ENCODE measurements around the gene WDR41. TPM values are rescaled to one million over a fixed set of nuclear protein-coding genes. Genes with fewer than 3 reads are reported as not detected.
"Not testable (repeated sequence)": the region's sequence is repeated elsewhere in the genome, so short reads cannot be mapped to it uniquely, and the experiment has no call there.

WDR41 gene, protein sequence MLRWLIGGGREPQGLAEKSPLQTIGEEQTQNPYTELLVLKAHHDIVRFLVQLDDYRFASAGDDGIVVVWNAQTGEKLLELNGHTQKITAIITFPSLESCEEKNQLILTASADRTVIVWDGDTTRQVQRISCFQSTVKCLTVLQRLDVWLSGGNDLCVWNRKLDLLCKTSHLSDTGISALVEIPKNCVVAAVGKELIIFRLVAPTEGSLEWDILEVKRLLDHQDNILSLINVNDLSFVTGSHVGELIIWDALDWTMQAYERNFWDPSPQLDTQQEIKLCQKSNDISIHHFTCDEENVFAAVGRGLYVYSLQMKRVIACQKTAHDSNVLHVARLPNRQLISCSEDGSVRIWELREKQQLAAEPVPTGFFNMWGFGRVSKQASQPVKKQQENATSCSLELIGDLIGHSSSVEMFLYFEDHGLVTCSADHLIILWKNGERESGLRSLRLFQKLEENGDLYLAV
- total RNA-seq, result 27.3 TPM
- long read RNA-seq, transcript WDR41-201 (13 exons, 3,958 nt), result major isoform, 21 of 41 reads
- long read RNA-seq, partial matches to known transcripts, result 1 of 41 reads
- long read RNA-seq, other reads (novel, unspliced or antisense), result 18 of 41 reads

DNA sequence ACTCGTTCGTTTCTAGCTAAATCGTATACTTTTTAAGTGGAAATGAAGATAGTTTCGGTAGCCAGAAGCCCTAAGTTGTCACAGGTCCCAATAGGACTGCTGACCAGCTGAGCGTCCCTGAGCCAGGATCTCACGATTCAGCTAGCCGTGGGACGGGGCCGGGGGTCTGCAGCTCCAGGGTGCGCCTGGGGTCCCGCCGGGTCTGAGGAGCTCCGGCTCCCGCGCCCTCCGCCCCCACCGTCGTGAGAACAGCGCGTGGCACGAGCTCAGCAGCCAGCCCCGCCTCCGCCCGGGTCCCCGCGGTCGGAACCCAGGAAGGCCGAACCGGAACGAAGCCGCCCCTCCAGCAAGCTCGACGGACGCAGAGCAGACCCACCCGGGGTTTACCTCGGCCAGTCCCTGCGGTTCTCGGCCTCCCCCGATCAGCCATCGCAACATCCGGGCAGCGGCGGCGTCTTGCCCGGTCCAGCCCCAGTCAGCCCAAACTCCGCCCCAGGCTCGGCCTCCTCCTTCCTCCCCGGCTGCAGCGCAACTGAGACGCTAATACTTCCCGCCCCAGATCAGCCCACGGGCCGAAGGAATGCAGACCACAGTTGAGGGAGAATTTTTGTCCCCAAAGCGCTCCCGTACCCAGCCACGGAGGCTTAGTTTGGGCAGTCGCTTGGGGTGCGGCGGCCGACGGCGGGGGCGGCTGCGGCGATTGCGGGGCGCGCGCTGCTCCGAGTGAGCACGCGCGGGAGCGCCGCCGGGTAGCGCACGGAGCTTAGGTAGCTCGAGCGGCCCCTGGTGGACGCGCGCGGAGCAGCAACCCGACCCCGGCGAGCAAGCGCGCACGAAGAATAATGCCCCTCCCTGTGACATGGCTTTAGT, at the start of gene WDR41:
TSS of gene WDR41 (minus strand) at position 534 of the 870 bp plus-strand sequence. CDS start at position 438, 96 bp downstream.
- intact Hi-C loops (cut with micrococcal nuclease), result no loop called here
- DNase-seq (peak; percentile 96), ATAC-seq (peak; percentile 97)

DNA sequence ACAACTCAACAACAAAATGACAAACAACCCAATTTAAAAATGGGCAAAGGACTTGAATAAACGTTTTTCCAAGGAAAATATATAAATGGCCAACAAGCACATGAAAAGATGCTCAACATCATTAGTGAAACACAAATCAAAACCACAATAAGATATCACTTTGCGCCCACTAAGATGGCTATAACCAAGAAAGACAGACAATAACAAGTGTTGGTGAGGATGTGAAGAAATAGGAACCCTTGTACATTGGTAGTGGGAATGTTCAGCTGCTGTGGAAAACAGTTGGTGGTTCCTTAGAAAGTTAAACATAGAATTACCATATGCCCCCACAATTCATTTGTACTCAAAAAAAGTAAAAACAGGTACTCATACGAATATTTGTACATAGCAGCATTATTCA, 39.2 kb upstream of the WDR41 start:
- DNase-seq (no peak), ATAC-seq (no peak)
- intact Hi-C loops (cut with micrococcal nuclease), result no loop called here

DNA sequence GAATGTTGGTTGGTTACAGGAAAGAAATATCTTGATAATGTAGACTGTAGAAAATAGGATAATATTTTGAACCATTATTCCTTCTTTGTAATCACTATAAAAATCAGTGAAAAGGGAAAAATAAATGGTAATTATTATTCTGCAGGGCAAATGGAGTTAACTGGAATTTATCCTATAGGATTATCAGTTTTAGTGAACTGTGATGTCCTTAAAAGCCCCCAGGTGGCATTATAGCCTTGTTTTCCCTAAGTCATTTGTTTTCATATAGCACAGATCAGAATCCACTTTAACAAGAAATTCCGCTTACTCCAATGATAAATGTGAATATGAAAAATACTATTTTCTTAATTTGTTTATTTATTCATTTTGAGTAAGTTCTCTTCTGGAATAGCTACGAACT, 26.2 kb upstream of the WDR41 start:
- intact Hi-C loops (cut with micrococcal nuclease), result no loop called here
- ATAC-seq, result no peak
- no peak for DNase-seq

DNA sequence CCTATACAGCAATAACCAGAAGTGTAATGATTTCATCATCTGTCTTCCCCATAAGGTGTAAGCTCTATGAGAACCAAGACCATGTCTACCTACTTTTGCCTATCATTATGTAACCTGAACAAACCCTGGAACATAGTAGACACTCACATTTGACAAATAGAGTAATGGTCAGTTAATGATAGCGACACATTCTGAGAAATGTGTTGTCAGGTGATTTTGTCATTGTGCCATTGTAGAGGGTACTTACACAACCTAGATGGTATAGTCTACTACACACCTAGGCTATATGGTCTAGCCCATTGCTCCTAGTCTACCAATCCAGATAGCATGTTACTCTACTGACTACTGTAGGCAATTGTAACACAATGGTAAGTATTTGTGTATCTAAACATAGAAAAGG, 22.3 kb upstream of the WDR41 start:
- DNase-seq (no peak), ATAC-seq (no peak)
- intact Hi-C loops (cut with micrococcal nuclease), result no loop called here

DNA sequence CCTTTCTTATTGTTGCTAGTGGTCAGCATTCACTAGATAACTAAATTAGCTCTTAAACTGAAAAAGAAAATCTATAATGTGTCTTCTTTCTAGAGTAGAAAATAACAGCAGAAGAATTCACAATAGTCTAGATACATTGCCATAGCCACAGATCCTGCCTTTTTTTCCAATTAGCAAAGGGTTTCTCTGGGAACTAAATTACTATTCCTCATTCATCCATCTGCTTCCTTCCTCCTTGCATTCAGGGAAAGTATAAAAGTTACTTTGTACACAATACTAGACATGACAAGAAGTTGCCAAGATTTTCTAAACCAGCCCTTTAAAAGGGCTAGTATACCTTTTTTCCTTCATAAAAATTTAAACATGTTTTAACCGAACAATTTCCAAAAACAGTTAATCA, 21.2 kb upstream of the WDR41 start:
- ATAC-seq (no peak), DNase-seq (no peak)
- intact Hi-C loops (cut with micrococcal nuclease), result no loop called here

DNA sequence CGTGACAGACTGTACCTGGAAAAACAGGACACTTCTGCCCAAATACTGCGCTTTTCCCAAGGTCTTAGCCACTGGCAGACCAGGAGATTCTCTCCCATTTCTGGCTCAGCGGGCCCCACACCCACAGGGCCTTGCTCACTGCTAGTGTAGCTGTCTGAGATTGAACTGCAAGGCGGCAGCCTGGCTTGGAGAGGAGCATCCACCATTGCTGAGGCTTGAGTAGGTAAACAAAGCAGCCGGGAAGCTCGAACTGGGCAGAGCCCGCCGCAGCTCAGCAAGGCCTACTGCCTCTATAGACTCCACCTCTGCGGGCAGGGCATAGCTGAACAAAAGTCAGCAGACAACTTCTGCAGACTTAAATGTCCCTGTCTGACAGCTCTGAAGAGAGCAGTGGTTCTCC, 9.0 kb upstream of the WDR41 start:
- ATAC-seq; DNase-seq; intact Hi-C loops (cut with micrococcal nuclease): not testable (repeated sequence)

DNA sequence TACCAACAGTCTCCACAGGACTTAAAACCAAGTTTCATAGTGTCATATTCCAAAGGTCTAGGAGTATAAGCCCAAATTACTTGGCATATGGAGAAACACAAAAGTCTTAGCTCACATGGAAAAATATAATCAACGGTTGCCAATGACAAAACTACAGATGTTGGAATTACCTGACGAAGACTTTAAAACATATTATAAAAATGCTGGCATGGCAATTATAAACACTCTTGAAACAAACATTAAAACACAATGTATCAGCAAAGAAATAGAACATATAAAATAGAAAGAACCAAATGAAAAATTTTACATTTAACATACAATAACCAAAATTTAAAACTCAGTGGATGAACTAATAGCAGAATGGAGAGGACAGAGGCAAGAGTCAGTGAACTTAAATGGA, 7.9 kb upstream of the WDR41 start:
- no peak for ATAC-seq
- DNase-seq, result no peak
- intact Hi-C loops (cut with micrococcal nuclease), result no loop called here

DNA sequence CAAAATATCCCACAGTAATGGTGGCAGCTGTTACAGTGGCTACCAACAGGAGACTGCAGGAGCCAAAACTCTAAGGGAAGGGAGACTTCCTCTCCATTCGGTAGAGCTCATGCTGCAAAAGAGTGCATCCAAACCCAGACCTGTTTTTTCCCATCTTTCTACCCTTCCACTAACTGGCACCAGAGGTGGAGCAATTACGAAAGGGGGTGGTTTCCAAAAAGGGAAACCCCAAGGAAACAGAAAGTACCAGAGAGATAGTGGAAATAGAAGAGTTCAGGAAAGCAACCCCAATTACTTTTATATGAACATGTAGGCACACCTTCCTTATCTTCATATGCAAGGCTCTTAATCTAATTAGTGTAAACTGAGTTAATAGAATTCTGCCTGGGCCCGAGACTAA, 7.3 kb upstream of the WDR41 start:
- ATAC-seq (no peak), DNase-seq (no peak)
- intact Hi-C loops (cut with micrococcal nuclease), result no loop called here

DNA sequence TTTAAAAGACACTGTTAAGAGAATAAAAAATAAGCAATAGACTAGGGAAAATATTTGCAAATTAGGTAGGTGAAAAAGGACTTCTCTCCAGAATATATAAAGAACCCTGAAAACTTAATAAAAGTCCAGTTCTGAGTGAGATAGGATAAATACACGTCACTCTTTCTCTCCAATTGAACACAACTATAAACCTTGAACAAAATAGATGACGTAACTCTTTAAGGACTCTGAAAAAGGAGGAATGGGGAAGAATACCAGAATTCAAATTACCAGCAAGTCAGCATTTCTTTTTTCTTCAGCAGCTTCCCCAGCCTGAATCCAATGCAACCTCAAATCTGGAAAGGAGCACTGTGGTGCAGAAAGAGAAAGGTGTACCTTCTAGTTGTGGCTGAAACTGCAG, 6.8 kb upstream of the WDR41 start:
- intact Hi-C loops (cut with micrococcal nuclease), result no loop called here
- ATAC-seq (no peak), DNase-seq (no peak)

DNA sequence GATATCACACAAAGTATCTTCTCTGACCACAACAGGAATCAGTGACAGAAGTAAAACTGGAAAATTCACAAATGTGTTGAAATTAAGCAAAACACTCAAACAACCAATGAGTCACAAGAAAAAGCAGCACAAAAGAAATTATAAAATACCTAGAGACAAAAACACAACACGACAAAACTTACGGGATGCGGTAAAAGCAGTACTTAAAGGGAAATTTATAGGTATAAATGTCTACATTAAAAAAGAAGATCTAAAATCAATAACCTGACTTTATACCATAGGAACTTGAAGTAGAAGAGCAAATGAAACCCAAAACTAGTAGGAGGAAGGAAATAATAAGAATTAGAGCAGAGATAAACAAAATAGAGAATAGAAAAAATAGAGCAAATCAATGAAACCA, 2.8 kb upstream of the WDR41 start:
- no peak for ATAC-seq
- no peak for DNase-seq
- intact Hi-C loops (cut with micrococcal nuclease), result no loop called here

DNA sequence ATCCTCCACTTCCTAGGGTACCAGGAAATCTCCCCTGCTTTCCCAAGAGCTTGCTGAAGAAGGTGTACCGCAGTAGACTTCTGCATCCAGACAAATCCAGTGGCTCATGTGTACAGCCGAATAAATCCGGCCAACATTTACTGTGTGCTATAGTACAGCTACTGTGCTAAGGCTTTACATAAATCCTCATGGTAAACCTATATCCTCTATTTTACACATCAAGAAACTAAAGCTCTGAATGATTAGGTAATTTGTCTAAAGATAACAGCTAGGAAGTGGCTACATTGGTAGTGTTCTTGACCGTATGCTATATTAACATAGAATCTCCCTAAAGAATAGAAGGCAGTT, 511 bp upstream of the WDR41 start:
- intact Hi-C loops (cut with micrococcal nuclease), result no loop called here
- ATAC-seq (no peak), DNase-seq (no peak)

DNA sequence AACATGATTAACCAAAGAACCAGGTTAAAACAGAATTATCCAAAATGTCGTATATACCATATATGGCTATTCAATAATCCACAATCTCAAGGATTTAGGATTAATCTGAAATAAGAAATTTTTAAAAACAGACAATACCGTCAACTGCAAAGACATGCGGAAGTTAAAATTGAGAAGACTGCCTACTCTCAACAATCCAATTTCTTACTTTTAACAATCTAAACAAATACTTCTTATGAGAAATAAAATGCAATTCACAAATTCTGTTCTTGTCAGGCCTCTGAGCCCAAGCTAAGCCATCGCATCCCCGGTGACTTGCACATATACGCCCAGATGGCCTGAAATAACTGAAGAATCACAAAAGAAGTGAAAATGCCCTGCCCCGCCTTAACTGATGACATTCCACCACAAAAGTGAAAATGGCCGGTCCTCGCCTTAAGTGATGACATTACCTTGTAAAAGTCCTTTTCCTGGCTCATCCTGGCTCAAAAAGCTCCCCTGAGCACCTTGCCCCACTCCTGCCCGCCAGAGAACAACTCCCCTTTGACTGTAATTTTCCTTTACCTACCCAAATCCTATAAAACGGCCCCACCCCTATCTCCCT, 1.3 kb downstream of the WDR41 start:
- not testable (repeated sequence) for ATAC-seq

DNA sequence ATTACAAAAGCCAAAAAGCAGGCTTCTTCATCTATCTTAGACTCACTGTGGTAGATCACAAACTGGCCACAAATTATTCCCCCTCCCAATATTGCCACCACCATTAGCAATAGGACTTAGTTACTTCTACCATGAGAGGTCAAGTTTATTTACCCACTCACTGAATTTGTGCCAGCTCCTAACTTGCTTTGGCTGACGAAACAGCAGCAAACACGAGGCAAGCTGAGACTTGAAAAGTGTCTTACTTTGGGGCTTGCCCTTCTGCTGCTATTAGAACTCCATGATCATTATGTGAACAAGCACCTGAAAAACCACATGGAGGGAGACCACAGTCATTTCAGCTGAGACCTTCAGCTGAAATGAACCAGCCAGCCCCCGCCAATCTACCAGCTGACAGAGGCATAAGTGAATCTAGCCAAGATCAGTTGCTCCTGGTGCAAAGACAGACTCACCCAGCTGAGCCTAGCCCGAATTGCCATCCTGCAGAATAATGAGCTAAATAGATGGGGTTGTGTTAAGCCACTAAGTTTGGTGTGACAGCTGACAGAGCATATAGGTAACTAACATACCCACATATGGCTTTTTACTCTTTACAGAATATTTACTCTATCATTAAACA, 5.7 kb downstream of the WDR41 start:
- intact Hi-C loops (cut with micrococcal nuclease), result no loop called here
- no peak for ATAC-seq
- no peak for DNase-seq

More for the DNA sequence above, 1.3 kb downstream of the WDR41 start:
- intact Hi-C loops (cut with micrococcal nuclease); DNase-seq: not testable (repeated sequence)

DNA sequence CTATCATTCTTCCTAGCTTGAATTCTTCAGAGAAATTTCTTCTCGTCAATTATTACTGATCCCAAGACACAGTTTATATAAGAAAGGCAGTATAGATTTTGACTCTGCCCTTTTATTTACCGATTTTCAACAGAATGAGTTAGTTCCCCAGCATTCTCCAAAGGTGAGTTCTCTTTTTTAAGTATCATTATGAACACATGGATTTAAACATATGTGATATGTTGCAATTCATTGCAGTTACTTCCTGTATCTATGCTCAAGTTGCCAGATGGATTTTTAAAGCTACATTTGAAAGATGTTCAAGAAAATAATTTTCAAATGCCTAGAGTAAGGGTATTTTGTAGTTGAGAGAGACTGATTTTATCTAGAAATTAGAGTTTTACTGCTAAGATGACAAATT, 8.4 kb downstream of the WDR41 start:
- DNase-seq (no peak), ATAC-seq (no peak)
- intact Hi-C loops (cut with micrococcal nuclease), result no loop called here

DNA sequence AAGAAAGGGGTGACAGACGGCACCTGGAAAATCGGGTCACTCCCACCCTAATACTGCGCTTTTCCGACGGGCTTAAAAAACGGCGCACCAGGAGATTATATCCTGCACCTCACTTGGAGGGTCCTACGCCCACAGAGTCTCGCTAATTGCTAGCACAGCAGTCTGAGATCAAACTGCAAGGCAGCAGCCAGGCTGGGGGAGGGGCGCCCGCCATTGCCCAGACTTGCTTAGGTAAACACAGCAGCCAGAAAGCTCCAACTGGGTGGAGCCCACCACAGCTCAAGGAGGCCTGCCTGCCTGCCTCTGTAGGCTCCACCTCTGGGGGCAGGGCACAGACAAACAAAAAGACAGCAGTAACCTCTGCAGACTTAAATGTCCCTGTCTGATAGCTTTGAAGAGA, 17.1 kb downstream of the WDR41 start:
- DNase-seq; intact Hi-C loops (cut with micrococcal nuclease); ATAC-seq: not testable (repeated sequence)

DNA sequence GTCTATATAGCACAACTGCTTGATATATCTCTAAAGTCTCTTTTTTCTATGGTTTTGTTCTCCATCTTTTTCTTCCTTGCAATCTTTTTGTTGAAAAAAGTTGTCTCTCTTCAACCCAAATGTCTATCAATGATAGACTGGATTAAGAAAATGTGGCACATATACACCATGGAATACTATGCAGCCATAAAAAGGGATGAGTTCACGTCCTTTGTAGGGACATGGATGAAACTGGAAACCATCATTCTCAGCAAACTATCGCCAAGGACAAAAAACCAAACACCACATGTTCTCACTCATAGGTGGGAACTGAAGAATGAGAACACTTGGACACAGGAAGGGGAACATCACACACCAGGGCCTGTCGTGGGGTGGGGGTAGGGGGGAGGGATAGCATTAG, 23.2 kb downstream of the WDR41 start:
- ATAC-seq; intact Hi-C loops (cut with micrococcal nuclease); DNase-seq: not testable (repeated sequence)

DNA sequence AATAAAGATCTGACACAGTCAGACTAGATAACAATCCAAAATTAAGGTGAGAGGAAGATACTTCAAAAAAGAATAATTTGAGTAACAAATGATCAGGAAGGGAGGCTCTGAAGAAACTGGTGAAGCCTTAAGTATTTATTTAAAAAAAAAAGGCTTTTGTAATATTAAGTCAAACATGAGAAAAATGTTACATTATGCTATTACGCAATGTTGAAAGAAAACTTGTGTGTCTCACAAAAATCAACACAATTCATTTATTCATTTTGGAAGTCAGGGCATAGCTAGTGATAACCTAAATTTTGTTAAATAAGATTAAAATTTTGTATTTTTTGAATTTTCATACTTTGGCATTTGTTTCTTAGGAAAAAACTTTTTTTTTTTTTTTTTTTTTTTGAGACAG, 28.2 kb downstream of the WDR41 start:
- intact Hi-C loops (cut with micrococcal nuclease), result no loop called here
- no peak for ATAC-seq
- no peak for DNase-seq

DNA sequence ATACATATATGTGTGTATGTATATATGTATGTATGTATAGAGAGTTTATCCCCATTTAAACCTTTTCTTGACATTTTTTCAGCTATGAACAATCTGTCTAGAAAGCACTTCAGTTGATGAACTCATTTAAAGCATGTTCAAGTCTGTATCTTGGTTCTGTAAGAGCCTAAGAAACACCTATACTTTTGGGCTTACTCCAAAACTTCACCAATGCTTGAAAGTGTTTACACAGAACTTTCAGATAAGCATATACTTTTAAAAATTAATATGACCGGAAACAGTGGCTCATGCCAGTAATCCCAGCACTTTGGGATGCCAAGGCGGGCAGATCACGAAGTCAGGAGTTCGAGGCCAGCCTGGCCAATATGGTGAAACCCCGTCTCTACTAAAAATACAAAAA, 30.8 kb downstream of the WDR41 start:
- no peak for DNase-seq
- intact Hi-C loops (cut with micrococcal nuclease), result no loop called here
- no peak for ATAC-seq

DNA sequence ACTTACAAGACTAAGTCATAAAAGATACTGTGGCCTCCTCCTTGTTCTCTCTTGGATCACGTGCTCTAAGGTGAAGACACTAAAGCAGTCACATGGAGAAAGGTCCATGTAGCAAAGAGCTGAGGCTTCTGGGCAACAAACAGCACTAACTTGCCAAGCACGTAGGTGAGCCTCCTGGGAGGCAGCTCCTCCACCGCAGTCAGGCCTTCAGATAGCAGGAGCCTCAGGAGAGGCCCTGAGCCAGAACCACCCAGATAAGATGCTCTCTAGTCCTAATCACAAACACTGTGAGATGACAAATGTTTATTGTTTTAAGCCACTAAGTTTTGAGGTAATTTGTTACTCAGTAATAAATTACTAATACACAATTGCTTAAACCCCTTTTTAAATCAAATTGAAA, 38.0 kb downstream of the WDR41 start:
- no peak for ATAC-seq
- intact Hi-C loops (cut with micrococcal nuclease), result no loop called here
- DNase-seq, result no peak

Data from left ventricle myocardium superior (tissue), 1 donor.